ENCODE data around the gene PLCG1. TPM values are rescaled to one million over a fixed set of nuclear protein-coding genes. Genes with fewer than 3 reads are reported as not detected.
A peak's percentile ranks its signal among the peaks of the same experiment; 100 is the strongest.

Gene PLCG1
- total and polyA plus RNA-seq, 12 donors = 32.9 to 139 (median 76.9) TPM

- no peak overlapping the region for H3K4me3 ChIP-seq
- no peaks in the 10 kb centered on the region for H3K27me3 ChIP-seq
- TF ChIP-seq CTCF (IDR thresholded peaks at IDR 0.05) (no peak), POLR2A (IDR thresholded peaks at IDR 0.05) (no peak)
- WGBS, 4 donors = 88 to 100% (median 92%) methylated on average over 3 of the region's 3 CpGs
- DNase-seq = peak in 1 of 7 donors; percentile 5
- H3K36me3 ChIP-seq (replicated peaks in 1 of 2) = peaks cover 0 to 79% of the 10 kb centered on the region in 2 donors
- intact Hi-C loops (cut with DNase I) = no loop called here
- H3K4me1 ChIP-seq (replicated peaks in 1 of 2) = peaks cover 0 to 5% of the 10 kb centered on the region in 2 donors
- H3K9me3 ChIP-seq (replicated peaks in 1 of 3) = no peaks in the 10 kb centered on the region
- H3K27ac ChIP-seq = no peak overlapping the region
Measured at GRCh38 chr20:41167118-41167470, 29.8 kb downstream of the PLCG1 start.

GRCh38 chr20:41167481-41168253, 30.3 kb downstream of the PLCG1 start:
- Histone ChIP-seq H3K27ac (no peak overlapping the region), H3K36me3 (replicated peaks in 1 of 2) (peaks cover 0 to 75% of the 10 kb centered on the region in 2 donors), H3K9me3 (replicated peaks in 1 of 3) (no peaks in the 10 kb centered on the region), H3K27me3 (no peaks in the 10 kb centered on the region), H3K4me3 (no peak overlapping the region), H3K4me1 (replicated peaks in 1 of 2) (peaks cover 2 to 10% of the 10 kb centered on the region in 2 donors)
- intact Hi-C loops (cut with DNase I) = no loop called here
- peak in 1 of 7 donors; percentile 7 for DNase-seq
- 71 to 89% (median 82%) methylated on average over 4 to 11 of the region's 11 CpGs for WGBS, 4 donors
- no peak for TF ChIP-seq POLR2A (IDR thresholded peaks at IDR 0.05)
- TF ChIP-seq CTCF (IDR thresholded peaks at IDR 0.05) = no peak

GRCh38 chr20:41168281-41169161, 31.2 kb downstream of the PLCG1 start:
- no peak overlapping the region for H3K27ac ChIP-seq
- H3K4me3 ChIP-seq = no peak overlapping the region
- peaks cover 6 to 13% of the 10 kb centered on the region in 2 donors for H3K4me1 ChIP-seq (replicated peaks in 1 of 2)
- WGBS, 4 donors = 83 to 89% (median 87%) methylated on average over 5 to 10 of the region's 10 CpGs
- TF ChIP-seq POLR2A (IDR thresholded peaks at IDR 0.05) (no peak), CTCF (IDR thresholded peaks at IDR 0.05) (no peak)
- H3K36me3 ChIP-seq (replicated peaks in 1 of 2) = peaks cover 0 to 67% of the 10 kb centered on the region in 2 donors
- no peaks in the 10 kb centered on the region for H3K27me3 ChIP-seq
- no peaks in the 10 kb centered on the region for H3K9me3 ChIP-seq (replicated peaks in 1 of 3)
- peak in 2 of 7 donors; percentile 10 to 12 for DNase-seq
- intact Hi-C loops (cut with DNase I) = no loop called here

GRCh38 chr20:41169162-41169690, 31.9 kb downstream of the PLCG1 start:
- H3K4me3 ChIP-seq = no peak overlapping the region
- peaks cover 6 to 13% of the 10 kb centered on the region in 2 donors for H3K4me1 ChIP-seq (replicated peaks in 1 of 2)
- peak in 1 of 7 donors; percentile 11 for DNase-seq
- no peak overlapping the region for H3K27ac ChIP-seq
- 85 to 95% (median 93%) methylated on average over 8 to 9 of the region's 9 CpGs for WGBS, 4 donors
- peaks cover 0 to 67% of the 10 kb centered on the region in 2 donors for H3K36me3 ChIP-seq (replicated peaks in 1 of 2)
- no peaks in the 10 kb centered on the region for H3K27me3 ChIP-seq
- H3K9me3 ChIP-seq (replicated peaks in 1 of 3) = no peaks in the 10 kb centered on the region
- intact Hi-C loops (cut with DNase I) = no loop called here
- TF ChIP-seq CTCF (IDR thresholded peaks at IDR 0.05) (no peak), POLR2A (IDR thresholded peaks at IDR 0.05) (no peak)

All from adrenal gland (tissue), 12 donors.